IPS-15b (cell line): ENCODE results near the gene PMM1.
"Not testable (repeated sequence)": the region's sequence is repeated elsewhere in the genome, so short reads cannot be mapped to it uniquely, and the experiment has no call there.

Experiments
- H3K27me3 ChIP-seq: one replicate; pipeline ENCODE4 v1.6.1; 2013; ENCODE audit warnings: low read length; ENCODE audit not compliant: control insufficient read depth, insufficient read depth
- H3K36me3 ChIP-seq: one replicate; pipeline ENCODE4 v1.6.1; 2013; ENCODE audit warnings: low read length; ENCODE audit not compliant: control insufficient read depth, insufficient read depth
- H3K4me1 ChIP-seq: one replicate; pipeline ENCODE4 v1.6.1; 2013; ENCODE audit warnings: mild to moderate bottlenecking, low read length; ENCODE audit not compliant: control insufficient read depth, insufficient read depth
- H3K4me3 ChIP-seq: one replicate; pipeline ENCODE4 v1.5.1; 2013; ENCODE audit warnings: low read depth, low read length
- H3K9ac ChIP-seq: one replicate; pipeline ENCODE4 v1.6.1; 2013; ENCODE audit warnings: low read depth, mild to moderate bottlenecking, low read length
- H3K9me3 ChIP-seq: one replicate; pipeline ENCODE4 v1.6.1; 2013; ENCODE audit warnings: mild to moderate bottlenecking, low read length; ENCODE audit not compliant: control insufficient read depth, insufficient read depth

The PMM1 gene

DNA sequence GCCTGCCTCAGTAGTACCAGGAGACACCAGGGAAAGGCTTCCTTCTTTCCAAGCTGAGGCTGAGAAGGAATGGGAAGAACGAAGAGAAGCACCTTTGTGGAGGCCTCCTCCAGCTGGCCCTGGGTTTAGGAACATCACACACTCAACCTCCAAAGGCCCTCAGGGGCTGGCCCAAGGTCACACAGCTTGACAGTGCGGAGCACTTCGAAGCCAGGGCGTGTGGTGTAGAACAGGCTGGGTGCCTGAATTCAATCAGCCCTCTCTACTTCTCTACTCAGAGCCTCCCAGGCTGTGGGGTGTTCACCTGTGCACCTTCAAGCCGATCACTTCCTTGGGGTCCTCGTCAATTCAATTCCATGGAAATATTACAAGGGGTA lies 29.6 kb downstream of the PMM1 start:
- Histone ChIP-seq H3K9me3 (no peaks in the 10 kb centered on the region), H3K4me1 (peaks cover 10% of the 10 kb centered on the region), H3K4me3 (no peak overlapping the region), H3K27me3 (no peaks in the 10 kb centered on the region), H3K36me3 (no peaks in the 10 kb centered on the region), H3K9ac (no peak overlapping the region)

DNA sequence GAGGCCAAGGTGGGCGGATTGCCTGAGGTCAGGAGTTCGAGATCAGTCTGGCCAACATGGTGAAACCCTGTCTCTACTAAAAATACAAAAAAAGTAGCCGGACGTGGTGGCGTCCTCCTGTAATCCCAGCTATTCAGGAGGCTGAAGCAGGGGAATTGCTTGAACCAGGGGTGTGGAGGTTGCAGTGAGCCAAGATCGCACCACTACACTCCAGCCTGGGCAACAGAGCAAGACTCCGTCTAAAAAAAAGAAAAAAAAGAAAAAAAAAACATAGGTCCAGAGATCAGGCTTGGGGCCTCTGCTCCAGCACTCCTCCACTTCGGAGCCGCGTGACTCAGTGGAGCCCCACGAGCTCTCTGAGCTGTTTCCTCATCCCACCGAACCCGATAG lies 31.4 kb downstream of the PMM1 start:
- H3K9ac ChIP-seq, H3K36me3 ChIP-seq, H3K27me3 ChIP-seq, H3K4me1 ChIP-seq, H3K4me3 ChIP-seq, H3K9me3 ChIP-seq: not testable (repeated sequence)

DNA sequence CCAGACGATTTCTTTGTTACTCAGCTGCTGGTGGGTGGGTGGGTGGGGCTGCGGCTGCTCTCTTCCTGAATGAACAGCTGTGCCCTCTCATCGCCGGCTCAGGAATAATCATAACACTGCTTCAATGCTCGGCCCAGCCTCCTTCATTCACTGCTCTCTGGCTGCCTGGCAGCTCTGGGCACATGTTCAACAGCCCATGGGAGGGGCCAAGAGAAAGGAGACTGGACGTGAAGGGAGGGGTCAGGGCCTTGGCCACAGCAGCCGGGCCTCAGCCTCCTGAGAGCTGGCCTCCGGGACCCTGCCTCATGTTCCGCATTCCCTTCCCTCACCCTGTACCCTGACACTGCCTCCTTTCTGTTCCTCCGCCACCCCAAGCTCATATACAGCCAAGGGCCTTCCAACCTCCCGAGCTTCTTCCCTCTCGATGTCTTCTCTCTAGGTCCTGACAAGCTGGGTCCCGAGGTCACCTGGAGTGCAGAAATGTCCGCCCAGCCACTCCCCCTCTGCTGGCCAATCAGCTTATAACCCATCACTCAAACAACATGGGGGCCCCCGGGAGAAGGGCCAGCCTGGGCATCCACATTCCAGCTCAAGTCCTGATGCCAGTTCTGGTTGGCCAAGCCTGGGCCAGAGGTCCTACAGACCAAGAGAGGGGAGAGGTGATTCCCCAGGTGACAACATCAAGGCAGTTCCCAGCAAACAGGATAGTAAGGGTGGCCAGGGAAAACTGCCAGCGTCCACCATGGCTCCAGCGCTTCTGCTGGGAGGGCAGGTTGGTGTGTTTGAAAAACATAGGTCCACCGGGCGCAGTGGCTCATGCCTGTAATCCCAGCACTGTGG lies 32.0 kb downstream of the PMM1 start:
- H3K9ac ChIP-seq: no peak overlapping the region
- no peaks in the 10 kb centered on the region for H3K36me3 ChIP-seq
- H3K9me3 ChIP-seq: no peaks in the 10 kb centered on the region
- H3K27me3 ChIP-seq: no peaks in the 10 kb centered on the region
- peaks cover 2% of the 10 kb centered on the region for H3K4me1 ChIP-seq
- H3K4me3 ChIP-seq: no peak overlapping the region

DNA sequence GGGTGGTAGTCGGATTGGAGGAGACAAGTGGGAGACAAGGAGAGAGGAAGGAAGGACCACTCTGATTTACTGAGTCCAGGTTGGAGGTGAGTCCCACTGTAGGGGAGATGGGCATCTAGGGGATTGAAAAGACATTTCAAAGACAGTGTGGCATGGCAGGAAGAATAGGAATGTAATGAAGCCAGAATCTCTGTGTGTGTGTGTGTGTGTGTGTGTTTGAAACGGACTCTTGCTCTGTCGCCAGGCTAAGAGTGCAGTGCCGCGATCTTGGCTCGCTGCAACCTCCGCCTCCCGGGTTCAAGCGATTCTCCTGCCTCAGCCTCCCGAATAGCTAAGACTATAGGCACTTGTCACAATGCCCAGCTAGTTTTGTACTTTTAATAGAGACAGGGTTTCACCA lies 33.1 kb downstream of the PMM1 start:
- H3K27me3 ChIP-seq: no peaks in the 10 kb centered on the region
- peaks cover 1% of the 10 kb centered on the region for H3K4me1 ChIP-seq
- no peak overlapping the region for H3K9ac ChIP-seq
- no peaks in the 10 kb centered on the region for H3K36me3 ChIP-seq
- no peak overlapping the region for H3K4me3 ChIP-seq
- H3K9me3 ChIP-seq: no peaks in the 10 kb centered on the region

DNA sequence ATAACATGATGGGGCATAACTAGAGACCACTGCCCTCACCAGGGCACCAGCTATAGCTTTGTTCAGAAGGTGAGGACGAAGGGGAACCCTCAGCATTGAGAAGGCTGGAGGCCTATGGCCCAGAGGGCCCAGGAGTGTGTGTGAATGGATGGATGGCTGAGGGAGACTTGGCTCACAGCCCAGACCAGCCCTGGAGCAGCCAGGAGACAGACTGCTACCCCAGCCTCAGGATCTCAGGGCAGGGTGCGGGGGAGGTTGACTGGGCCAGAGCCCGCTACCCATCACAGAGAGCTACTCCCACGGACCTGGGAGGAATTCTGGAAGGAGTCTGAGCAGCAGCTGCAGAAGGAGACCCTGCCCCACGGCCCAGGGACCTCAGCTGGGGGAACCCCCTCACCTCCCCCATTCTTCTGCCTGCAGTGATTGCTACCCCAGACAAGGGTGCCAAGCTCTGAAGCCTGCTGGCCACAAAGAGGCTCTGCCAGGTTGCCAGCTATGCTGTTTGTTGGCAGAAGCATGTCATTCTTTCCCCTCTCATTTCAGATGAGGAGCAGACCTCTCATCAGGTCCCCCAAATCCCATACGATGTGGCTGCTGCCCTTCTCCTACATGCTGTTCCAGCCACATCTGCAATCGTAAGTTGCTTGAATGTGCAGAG lies 34.2 kb downstream of the PMM1 start:
- Histone ChIP-seq H3K4me3 (no peak overlapping the region), H3K4me1 (no peaks in the 10 kb centered on the region), H3K36me3 (no peaks in the 10 kb centered on the region), H3K9me3 (no peaks in the 10 kb centered on the region), H3K9ac (no peak overlapping the region), H3K27me3 (no peaks in the 10 kb centered on the region)

DNA sequence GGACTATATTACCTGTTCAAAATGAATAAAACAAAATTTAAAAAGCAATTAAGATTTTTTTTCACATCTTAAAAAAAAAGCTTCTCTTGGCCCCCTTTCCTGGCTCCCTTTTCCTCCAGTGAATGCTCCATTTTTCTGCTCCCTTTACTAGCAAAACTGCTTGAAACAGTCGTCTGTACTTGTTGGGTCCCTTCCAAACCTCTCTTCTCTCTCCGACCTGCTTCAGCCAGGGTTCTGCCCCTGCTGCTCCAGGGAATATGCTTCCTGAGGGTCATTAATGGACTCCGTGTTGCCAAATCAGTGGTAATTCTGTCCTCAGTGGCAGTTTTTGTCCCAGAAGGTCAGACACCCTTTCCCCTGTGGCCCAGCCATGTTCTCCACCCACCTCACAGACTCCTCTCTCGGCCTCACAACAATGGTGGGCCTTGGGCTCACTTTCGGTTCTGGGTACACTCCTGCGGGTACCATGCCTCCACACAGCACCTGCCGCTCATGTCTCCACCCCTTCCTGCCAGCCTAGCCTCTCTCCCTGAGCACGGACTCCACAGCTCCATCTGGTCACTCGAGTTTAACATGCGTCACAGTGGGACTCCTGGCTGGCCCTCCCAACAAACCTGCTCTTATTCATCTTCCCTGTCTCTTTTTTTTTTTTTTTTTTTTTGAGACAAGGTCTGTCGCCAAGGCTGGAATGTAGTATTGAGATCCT lies 37.6 kb downstream of the PMM1 start:
- no peaks in the 10 kb centered on the region for H3K36me3 ChIP-seq
- H3K4me3 ChIP-seq: no peak overlapping the region
- no peaks in the 10 kb centered on the region for H3K27me3 ChIP-seq
- H3K9ac ChIP-seq: no peak overlapping the region
- H3K4me1 ChIP-seq: no peaks in the 10 kb centered on the region
- H3K9me3 ChIP-seq: no peaks in the 10 kb centered on the region

DNA sequence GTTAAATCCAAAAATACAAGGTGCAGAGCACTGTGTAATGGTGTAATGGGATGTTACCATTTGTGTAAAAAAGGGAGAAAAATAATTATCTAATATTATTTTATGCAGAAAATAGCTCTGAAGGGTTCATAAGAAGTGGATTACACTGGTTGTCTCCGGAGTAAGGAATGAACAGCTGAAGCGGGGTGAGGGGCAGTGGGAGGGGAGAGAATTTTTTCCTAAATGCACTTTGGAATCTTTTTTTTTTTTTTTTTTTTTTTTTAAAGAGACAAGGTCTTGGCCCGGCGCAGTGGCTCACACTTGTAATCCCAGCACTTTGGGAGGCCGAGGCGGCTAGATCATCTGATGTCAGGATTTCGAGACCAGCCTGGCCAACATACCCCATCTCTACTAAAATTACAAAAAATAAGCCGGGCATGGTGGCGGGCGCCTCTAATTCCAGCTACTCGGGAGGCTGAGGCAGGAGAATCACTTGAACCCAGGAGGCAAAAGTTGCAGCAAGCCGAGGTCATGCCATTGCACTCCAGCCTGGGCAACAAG lies 38.6 kb downstream of the PMM1 start:
- no peaks in the 10 kb centered on the region for H3K9me3 ChIP-seq
- H3K4me1 ChIP-seq: no peaks in the 10 kb centered on the region
- H3K4me3 ChIP-seq: no peak overlapping the region
- H3K27me3 ChIP-seq: no peaks in the 10 kb centered on the region
- no peaks in the 10 kb centered on the region for H3K36me3 ChIP-seq
- H3K9ac ChIP-seq: no peak overlapping the region

DNA sequence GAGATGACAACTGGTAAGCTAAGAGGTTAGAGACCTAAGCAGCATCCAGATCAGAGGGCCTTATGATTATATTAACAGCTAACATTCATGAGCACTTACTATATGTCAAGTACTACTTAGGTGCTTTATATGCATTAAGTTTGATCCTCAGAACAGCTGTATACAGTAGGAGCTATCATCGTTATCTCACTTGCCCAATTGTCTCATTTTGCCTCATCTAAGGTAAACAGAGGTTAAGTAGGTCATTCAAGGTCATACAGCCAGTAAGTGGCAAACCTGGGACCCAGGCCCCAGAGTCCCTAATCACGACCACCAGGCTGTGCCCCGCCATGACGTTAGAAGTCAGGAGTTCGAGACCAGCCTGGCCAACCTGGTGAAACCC lies 40.8 kb downstream of the PMM1 start:
- no peaks in the 10 kb centered on the region for H3K36me3 ChIP-seq
- peaks cover 6% of the 10 kb centered on the region for H3K4me1 ChIP-seq
- H3K27me3 ChIP-seq: peaks cover 2% of the 10 kb centered on the region
- H3K9ac ChIP-seq: no peak overlapping the region
- no peak overlapping the region for H3K4me3 ChIP-seq
- H3K9me3 ChIP-seq: no peaks in the 10 kb centered on the region

DNA sequence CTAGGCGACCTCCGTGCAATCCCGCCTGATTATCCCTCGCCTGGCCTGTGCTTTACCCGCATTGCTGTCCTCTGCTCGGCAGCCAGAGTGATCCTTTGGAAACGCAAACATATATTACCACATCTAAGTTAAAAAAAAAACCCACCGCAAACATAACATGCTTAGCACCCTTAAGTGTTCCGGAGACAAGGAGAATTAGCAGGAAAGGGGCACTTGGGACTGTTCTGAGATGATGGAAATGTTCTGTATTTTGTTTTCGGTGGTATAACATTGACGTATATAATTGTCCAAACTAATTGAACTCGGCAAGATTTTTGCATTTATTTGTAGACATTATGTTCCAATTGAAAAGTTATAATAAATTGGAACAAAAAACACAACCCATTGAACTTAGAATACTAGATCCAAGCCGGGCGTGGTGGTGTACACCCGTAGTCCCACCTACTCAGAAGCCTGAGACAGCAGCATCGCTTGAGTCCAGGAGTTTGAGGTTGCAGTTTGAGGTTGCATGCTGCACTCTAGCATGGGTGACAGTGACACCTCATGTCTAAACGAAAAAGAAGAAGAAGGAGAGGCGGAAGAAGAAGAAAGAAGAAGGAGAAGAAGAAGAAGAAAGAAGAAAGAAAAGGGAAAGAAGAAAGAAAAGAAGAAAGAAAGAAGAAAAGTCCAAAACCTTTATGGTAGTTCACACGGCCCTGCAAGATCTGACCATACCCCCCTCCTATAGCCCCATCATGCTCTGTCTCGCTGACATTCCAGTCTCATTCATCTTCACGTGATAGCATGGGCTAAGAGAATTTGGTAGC lies 44.8 kb downstream of the PMM1 start:
- H3K27me3 ChIP-seq: peaks cover 2% of the 10 kb centered on the region
- H3K9me3 ChIP-seq: no peaks in the 10 kb centered on the region
- H3K36me3 ChIP-seq: peaks cover 3% of the 10 kb centered on the region
- H3K4me1 ChIP-seq: peaks cover 8% of the 10 kb centered on the region
- H3K4me3 ChIP-seq: peak overlapping the region; percentile 48
- no peak overlapping the region for H3K9ac ChIP-seq

DNA sequence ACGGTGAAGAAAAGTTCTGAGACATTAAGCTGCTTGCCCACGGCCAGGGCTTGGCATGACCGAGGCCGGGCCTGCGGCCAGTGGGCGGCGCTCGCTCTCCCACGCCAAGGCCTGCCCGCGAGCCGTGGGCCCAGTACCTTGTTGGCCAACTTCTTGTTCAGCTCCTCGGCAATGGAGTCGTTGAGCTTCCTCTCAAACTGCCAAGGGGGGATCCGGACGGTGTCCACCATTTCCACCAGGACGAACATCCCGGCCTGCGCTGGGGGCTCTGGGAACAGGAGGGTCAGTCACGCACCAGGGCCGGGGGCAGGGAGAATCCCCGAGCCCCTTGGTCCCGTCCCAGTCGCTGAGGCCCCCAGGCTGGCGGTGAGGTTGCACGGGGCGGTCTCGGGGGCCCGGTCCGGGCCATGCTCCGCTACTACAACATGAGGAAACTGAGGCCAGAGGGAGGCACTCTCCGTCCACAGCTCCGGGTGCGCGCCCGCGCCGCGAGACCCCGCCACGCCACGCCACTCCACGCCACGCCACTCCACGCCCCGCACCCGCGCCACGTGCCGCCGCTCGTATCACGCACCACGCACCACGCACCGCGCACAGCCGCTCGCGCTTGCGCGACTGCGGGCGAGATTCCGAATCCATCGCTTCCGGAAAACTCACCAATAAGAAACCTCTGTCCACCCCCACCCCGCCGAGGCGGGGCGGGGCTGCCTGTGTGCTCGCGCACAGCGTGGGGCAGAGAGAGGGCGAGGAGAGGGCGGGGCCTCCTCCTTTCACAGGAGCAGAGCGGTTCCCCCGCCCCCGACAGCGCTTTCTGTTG lies 45.6 kb downstream of the PMM1 start, which contains the start of gene POLR3H:
TSS of gene POLR3H (minus strand) at position 617 of the 817 bp plus-strand sequence. CDS start at position 248, 369 bp downstream.
- Histone ChIP-seq H3K4me3 (peak within 1 kb of the TSS; percentile 87), H3K9me3 (no peaks in the 10 kb centered on the region), H3K36me3 (peaks cover 7% of the 10 kb centered on the region), H3K27me3 (peaks cover 2% of the 10 kb centered on the region), H3K9ac (peak within 1 kb of the TSS; percentile 73), H3K4me1 (peaks cover 8% of the 10 kb centered on the region)
